ENCODE data around the gene ANKRD16. TPM values are rescaled to one million over a fixed set of nuclear protein-coding genes. Genes with fewer than 3 reads are reported as not detected.
"Not testable (repeated sequence)": the region's sequence is repeated elsewhere in the genome, so short reads cannot be mapped to it uniquely, and the experiment has no call there.

ANKRD16 gene
- total RNA-seq, 1 donor from 2014 or later: 8.4 TPM

- no peak overlapping the region for H3K27ac ChIP-seq (ENCODE audit: low read depth, low read length)
- no peak overlapping the region for H3K9ac ChIP-seq (ENCODE audit: low read depth in 1 of 3, low read length in 3 of 3)
- H3K9me3 ChIP-seq (ENCODE audit: control insufficient read depth in 3 of 3, low read length in 3 of 3): no peaks in the 10 kb centered on the region
- H3K36me3 ChIP-seq (ENCODE audit: control insufficient read depth in 3 of 3, insufficient read depth in 3 of 3, low read length in 3 of 3): no peaks in the 10 kb centered on the region
- no peak overlapping the region for H3K4me3 ChIP-seq (ENCODE audit: low read length in 3 of 3)
- H3K4me1 ChIP-seq (ENCODE audit: control insufficient read depth in 3 of 3, insufficient read depth in 3 of 3, low read length in 3 of 3): peaks cover 3 to 4% (median 4%) of the 10 kb centered on the region in 3 donors
- H3K27me3 ChIP-seq (ENCODE audit: control insufficient read depth in 3 of 3, insufficient read depth in 3 of 3, low read length in 3 of 3): peaks cover 0 to 5% (median 0%) of the 10 kb centered on the region in 3 donors
Observed at GRCh38 chr10:5844345-5845055, 45.2 kb downstream of the ANKRD16 start.

GRCh38 chr10:5843686-5844344 lies 45.9 kb downstream of the ANKRD16 start:
- H3K27ac ChIP-seq (ENCODE audit: low read depth, low read length): no peak overlapping the region
- H3K9me3 ChIP-seq (ENCODE audit: control insufficient read depth in 3 of 3, low read length in 3 of 3): no peaks in the 10 kb centered on the region
- no peak overlapping the region for H3K9ac ChIP-seq (ENCODE audit: low read depth in 1 of 3, low read length in 3 of 3)
- peaks cover 0 to 5% (median 0%) of the 10 kb centered on the region in 3 donors for H3K27me3 ChIP-seq (ENCODE audit: control insufficient read depth in 3 of 3, insufficient read depth in 3 of 3, low read length in 3 of 3)
- no peak overlapping the region for H3K4me3 ChIP-seq (ENCODE audit: low read length in 3 of 3)
- no peaks in the 10 kb centered on the region for H3K36me3 ChIP-seq (ENCODE audit: control insufficient read depth in 3 of 3, insufficient read depth in 3 of 3, low read length in 3 of 3)
- H3K4me1 ChIP-seq (ENCODE audit: control insufficient read depth in 3 of 3, insufficient read depth in 3 of 3, low read length in 3 of 3): peaks cover 3 to 4% (median 4%) of the 10 kb centered on the region in 3 donors

- Histone ChIP-seq H3K4me1 (ENCODE audit: control insufficient read depth in 3 of 3, insufficient read depth in 3 of 3, low read length in 3 of 3) (peaks cover 3 to 4% (median 4%) of the 10 kb centered on the region in 3 donors), H3K27ac (ENCODE audit: low read depth, low read length) (no peak overlapping the region), H3K4me3 (ENCODE audit: low read length in 3 of 3) (no peak overlapping the region), H3K9me3 (ENCODE audit: control insufficient read depth in 3 of 3, low read length in 3 of 3) (no peaks in the 10 kb centered on the region), H3K9ac (ENCODE audit: low read depth in 1 of 3, low read length in 3 of 3) (no peak overlapping the region), H3K36me3 (ENCODE audit: control insufficient read depth in 3 of 3, insufficient read depth in 3 of 3, low read length in 3 of 3) (no peaks in the 10 kb centered on the region), H3K27me3 (ENCODE audit: control insufficient read depth in 3 of 3, insufficient read depth in 3 of 3, low read length in 3 of 3) (peaks cover 0 to 5% (median 0%) of the 10 kb centered on the region in 3 donors)
Observed at GRCh38 chr10:5841965-5842364, 47.7 kb downstream of the ANKRD16 start.

- peaks cover 3 to 4% (median 4%) of the 10 kb centered on the region in 3 donors for H3K4me1 ChIP-seq (ENCODE audit: control insufficient read depth in 3 of 3, insufficient read depth in 3 of 3, low read length in 3 of 3)
- no peaks in the 10 kb centered on the region for H3K9me3 ChIP-seq (ENCODE audit: control insufficient read depth in 3 of 3, low read length in 3 of 3)
- no peaks in the 10 kb centered on the region for H3K36me3 ChIP-seq (ENCODE audit: control insufficient read depth in 3 of 3, insufficient read depth in 3 of 3, low read length in 3 of 3)
- H3K9ac ChIP-seq (ENCODE audit: low read depth in 1 of 3, low read length in 3 of 3): peak overlapping the region in 1 of 3 donors; percentile 40
- H3K27ac ChIP-seq (ENCODE audit: low read depth, low read length): no peak overlapping the region
- peaks cover 0 to 5% (median 0%) of the 10 kb centered on the region in 3 donors for H3K27me3 ChIP-seq (ENCODE audit: control insufficient read depth in 3 of 3, insufficient read depth in 3 of 3, low read length in 3 of 3)
- peak overlapping the region in 2 of 3 donors; percentile 31 to 41 for H3K4me3 ChIP-seq (ENCODE audit: low read length in 3 of 3)
Observed at GRCh38 chr10:5840314-5841307, 49.1 kb downstream of the ANKRD16 start.

GRCh38 chr10:5836181-5836580 lies 53.5 kb downstream of the ANKRD16 start:
- not testable (repeated sequence) for H3K4me3 ChIP-seq (ENCODE audit: low read length in 3 of 3); H3K27me3 ChIP-seq (ENCODE audit: control insufficient read depth in 3 of 3, insufficient read depth in 3 of 3, low read length in 3 of 3); H3K9me3 ChIP-seq (ENCODE audit: control insufficient read depth in 3 of 3, low read length in 3 of 3); H3K4me1 ChIP-seq (ENCODE audit: control insufficient read depth in 3 of 3, insufficient read depth in 3 of 3, low read length in 3 of 3); H3K9ac ChIP-seq (ENCODE audit: low read depth in 1 of 3, low read length in 3 of 3); H3K27ac ChIP-seq (ENCODE audit: low read depth, low read length); H3K36me3 ChIP-seq (ENCODE audit: control insufficient read depth in 3 of 3, insufficient read depth in 3 of 3, low read length in 3 of 3)

GRCh38 chr10:5835446-5836095 lies 54.1 kb downstream of the ANKRD16 start:
- no peaks in the 10 kb centered on the region for H3K36me3 ChIP-seq (ENCODE audit: control insufficient read depth in 3 of 3, insufficient read depth in 3 of 3, low read length in 3 of 3)
- no peaks in the 10 kb centered on the region for H3K27me3 ChIP-seq (ENCODE audit: control insufficient read depth in 3 of 3, insufficient read depth in 3 of 3, low read length in 3 of 3)
- no peak overlapping the region for H3K9ac ChIP-seq (ENCODE audit: low read depth in 1 of 3, low read length in 3 of 3)
- peaks cover 3 to 4% (median 3%) of the 10 kb centered on the region in 3 donors for H3K4me1 ChIP-seq (ENCODE audit: control insufficient read depth in 3 of 3, insufficient read depth in 3 of 3, low read length in 3 of 3)
- H3K9me3 ChIP-seq (ENCODE audit: control insufficient read depth in 3 of 3, low read length in 3 of 3): no peaks in the 10 kb centered on the region
- H3K4me3 ChIP-seq (ENCODE audit: low read length in 3 of 3): no peak overlapping the region
- H3K27ac ChIP-seq (ENCODE audit: low read depth, low read length): no peak overlapping the region

- H3K4me3 ChIP-seq (ENCODE audit: low read length in 3 of 3): no peak overlapping the region
- no peak overlapping the region for H3K27ac ChIP-seq (ENCODE audit: low read depth, low read length)
- H3K4me1 ChIP-seq (ENCODE audit: control insufficient read depth in 3 of 3, insufficient read depth in 3 of 3, low read length in 3 of 3): no peaks in the 10 kb centered on the region
- H3K27me3 ChIP-seq (ENCODE audit: control insufficient read depth in 3 of 3, insufficient read depth in 3 of 3, low read length in 3 of 3): no peaks in the 10 kb centered on the region
- no peak overlapping the region for H3K9ac ChIP-seq (ENCODE audit: low read depth in 1 of 3, low read length in 3 of 3)
- no peaks in the 10 kb centered on the region for H3K36me3 ChIP-seq (ENCODE audit: control insufficient read depth in 3 of 3, insufficient read depth in 3 of 3, low read length in 3 of 3)
- no peaks in the 10 kb centered on the region for H3K9me3 ChIP-seq (ENCODE audit: control insufficient read depth in 3 of 3, low read length in 3 of 3)
Observed at GRCh38 chr10:5833814-5834213, 55.9 kb downstream of the ANKRD16 start.

GRCh38 chr10:5832946-5833345 lies 56.7 kb downstream of the ANKRD16 start:
- Histone ChIP-seq H3K27me3 (ENCODE audit: control insufficient read depth in 3 of 3, insufficient read depth in 3 of 3, low read length in 3 of 3) (no peaks in the 10 kb centered on the region), H3K4me3 (ENCODE audit: low read length in 3 of 3) (no peak overlapping the region), H3K36me3 (ENCODE audit: control insufficient read depth in 3 of 3, insufficient read depth in 3 of 3, low read length in 3 of 3) (no peaks in the 10 kb centered on the region), H3K27ac (ENCODE audit: low read depth, low read length) (no peak overlapping the region), H3K4me1 (ENCODE audit: control insufficient read depth in 3 of 3, insufficient read depth in 3 of 3, low read length in 3 of 3) (no peaks in the 10 kb centered on the region), H3K9ac (ENCODE audit: low read depth in 1 of 3, low read length in 3 of 3) (no peak overlapping the region), H3K9me3 (ENCODE audit: control insufficient read depth in 3 of 3, low read length in 3 of 3) (no peaks in the 10 kb centered on the region)

GRCh38 chr10:5831446-5831782 lies 58.3 kb downstream of the ANKRD16 start:
- no peaks in the 10 kb centered on the region for H3K9me3 ChIP-seq (ENCODE audit: control insufficient read depth in 3 of 3, low read length in 3 of 3)

More at GRCh38 chr10:5831446-5831782, 58.3 kb downstream of the ANKRD16 start:
- Histone ChIP-seq H3K4me3 (ENCODE audit: low read length in 3 of 3) (no peak overlapping the region), H3K27ac (ENCODE audit: low read depth, low read length) (no peak overlapping the region), H3K36me3 (ENCODE audit: control insufficient read depth in 3 of 3, insufficient read depth in 3 of 3, low read length in 3 of 3) (no peaks in the 10 kb centered on the region), H3K9ac (ENCODE audit: low read depth in 1 of 3, low read length in 3 of 3) (no peak overlapping the region), H3K27me3 (ENCODE audit: control insufficient read depth in 3 of 3, insufficient read depth in 3 of 3, low read length in 3 of 3) (no peaks in the 10 kb centered on the region), H3K4me1 (ENCODE audit: control insufficient read depth in 3 of 3, insufficient read depth in 3 of 3, low read length in 3 of 3) (no peaks in the 10 kb centered on the region)
